HG03196 (cell line): ENCODE measurements around the gene C5orf22.
A peak's percentile ranks its signal among the peaks of the same experiment; 100 is the strongest.
"Not testable (repeated sequence)": the region's sequence is repeated elsewhere in the genome, so short reads cannot be mapped to it uniquely, and the experiment has no call there.

Experiments used
- ATAC-seq: cut with Tn5 transposase; IDR thresholded peaks from one replicate; pipeline ENCODE4 v1.9.1; 2021; ENCODE audit not compliant: unreplicated experiment

Gene C5orf22

GRCh38 chr5:31553863-31554262 lies 21.8 kb downstream of the C5orf22 start:
- no peak for ATAC-seq

GRCh38 chr5:31554552-31554951 lies 22.5 kb downstream of the C5orf22 start:
- ATAC-seq: no peak

- ATAC-seq: no peak
Observed at GRCh38 chr5:31556461-31556860, 24.4 kb downstream of the C5orf22 start.

- ATAC-seq: no peak
Observed at GRCh38 chr5:31559942-31560341, 27.8 kb downstream of the C5orf22 start.

- no peak for ATAC-seq
Observed at GRCh38 chr5:31561946-31562345, 29.8 kb downstream of the C5orf22 start.

DNA sequence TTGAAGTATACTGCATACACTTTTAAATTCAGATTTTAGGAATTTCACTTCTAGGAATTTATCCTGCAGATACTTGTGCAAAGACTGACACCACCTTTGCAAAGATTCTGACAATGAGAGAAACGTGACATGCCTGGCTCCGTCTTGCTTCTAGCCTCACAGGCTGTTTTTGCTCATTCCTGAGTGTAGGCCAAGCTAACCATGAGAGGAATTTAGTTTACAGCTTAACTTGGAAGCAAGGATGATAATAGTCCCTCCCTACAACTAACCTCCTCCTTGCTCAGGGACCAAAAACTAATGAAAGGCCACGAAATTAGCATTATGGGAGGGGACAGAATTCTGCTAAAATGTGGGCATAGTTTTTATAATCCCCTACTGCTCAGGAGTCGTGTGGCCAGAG lies 31.1 kb downstream of the C5orf22 start:
- no peak for ATAC-seq

GRCh38 chr5:31566362-31566761 lies 34.3 kb downstream of the C5orf22 start:
- not testable (repeated sequence) for ATAC-seq

DNA sequence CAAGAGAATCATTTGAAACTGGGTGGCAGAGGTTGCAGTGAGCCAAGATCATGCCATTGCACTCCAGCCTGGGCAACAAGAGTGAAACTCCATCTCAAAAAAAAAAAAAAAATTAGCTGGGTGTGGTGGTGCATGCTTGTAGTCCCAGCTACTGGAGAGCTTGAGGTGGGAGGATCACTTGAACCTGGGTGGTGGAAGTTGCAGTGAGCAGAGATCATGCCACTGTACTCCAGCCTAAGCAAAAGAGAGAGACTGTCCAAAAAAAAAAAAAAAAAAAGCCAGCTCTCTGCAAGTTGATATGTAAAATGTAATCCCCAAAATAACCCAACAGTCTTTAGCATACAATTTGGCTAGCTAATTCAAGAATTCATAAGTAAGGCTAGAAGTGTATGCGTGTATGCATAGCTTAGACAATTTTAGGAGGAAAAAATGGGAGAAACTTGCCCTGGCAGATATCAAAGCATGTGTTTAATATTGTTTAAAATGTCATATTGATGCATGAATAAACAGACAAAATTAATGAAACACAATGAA lies 36.3 kb downstream of the C5orf22 start:
- ATAC-seq: no peak

DNA sequence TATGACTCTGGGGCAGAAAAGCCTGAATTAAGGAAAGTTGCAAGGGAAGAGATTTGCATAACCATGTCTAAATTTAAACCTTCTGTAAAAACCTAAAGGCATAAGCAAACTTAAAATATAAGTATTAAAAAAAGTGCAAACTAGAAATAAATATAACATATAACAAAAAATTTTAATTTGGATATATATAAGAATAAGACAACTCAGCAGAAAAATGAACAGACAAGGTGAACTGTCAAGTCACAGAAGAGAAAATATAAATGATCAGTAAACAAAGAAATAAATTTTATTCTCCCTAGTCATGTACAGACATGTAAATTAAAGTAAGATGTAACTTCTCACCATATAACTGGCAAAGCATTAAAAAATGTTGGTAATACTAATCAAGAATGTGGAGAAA lies 37.0 kb downstream of the C5orf22 start:
- no peak for ATAC-seq

DNA sequence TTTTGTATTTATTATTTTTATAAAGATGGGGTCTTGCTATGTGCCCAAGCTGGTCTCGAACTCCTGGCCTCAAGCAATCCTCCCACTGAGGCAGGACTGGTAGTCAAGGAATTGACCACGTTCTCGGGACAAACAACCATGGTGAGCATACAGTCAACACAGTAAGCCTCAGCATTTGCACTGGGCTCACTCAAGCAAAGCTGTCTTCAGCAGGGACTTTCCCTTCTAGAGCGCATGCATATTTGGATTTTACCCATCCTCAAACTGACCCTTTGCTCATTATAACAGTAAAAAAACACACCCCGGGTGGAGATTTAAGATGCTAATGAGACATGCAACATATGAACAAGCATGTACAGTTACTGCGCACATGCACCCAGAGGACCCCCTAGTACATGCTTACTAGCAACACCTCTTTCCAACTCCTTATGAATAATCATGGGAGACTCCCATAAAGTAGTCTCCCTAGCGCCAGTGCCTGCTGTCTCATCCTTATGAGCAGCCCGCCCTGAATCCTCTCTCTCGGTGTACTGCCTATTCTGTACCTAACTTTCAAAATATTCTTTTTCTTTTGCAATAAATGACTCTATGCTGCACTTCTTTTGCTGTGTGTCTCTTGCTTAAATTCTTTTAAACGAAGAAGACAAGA lies 41.5 kb downstream of the C5orf22 start:
- peak; percentile 67 for ATAC-seq

- no peak for ATAC-seq
Observed at GRCh38 chr5:31574772-31575171, 42.7 kb downstream of the C5orf22 start.

DNA sequence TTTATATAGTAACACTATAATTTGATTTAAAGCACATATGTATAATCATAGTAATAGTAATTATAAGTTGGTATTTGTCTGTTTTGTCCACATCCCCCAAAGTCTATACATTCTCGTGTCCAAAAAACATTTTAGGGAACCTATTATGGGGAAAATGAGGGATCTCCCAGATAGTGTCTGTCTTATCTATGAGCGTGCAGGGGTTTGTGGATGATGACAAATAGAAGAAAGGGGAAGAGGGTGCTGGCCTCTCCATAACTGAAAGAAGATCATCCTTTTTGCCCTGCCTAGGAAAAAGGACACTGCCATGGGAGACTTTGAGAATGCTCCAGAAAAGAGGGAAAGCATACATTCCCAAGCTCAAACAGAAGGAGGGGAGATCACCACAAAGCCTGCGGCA lies 45.3 kb downstream of the C5orf22 start:
- no peak for ATAC-seq

- ATAC-seq: no peak
Observed at GRCh38 chr5:31579558-31579957, 47.5 kb downstream of the C5orf22 start.

DNA sequence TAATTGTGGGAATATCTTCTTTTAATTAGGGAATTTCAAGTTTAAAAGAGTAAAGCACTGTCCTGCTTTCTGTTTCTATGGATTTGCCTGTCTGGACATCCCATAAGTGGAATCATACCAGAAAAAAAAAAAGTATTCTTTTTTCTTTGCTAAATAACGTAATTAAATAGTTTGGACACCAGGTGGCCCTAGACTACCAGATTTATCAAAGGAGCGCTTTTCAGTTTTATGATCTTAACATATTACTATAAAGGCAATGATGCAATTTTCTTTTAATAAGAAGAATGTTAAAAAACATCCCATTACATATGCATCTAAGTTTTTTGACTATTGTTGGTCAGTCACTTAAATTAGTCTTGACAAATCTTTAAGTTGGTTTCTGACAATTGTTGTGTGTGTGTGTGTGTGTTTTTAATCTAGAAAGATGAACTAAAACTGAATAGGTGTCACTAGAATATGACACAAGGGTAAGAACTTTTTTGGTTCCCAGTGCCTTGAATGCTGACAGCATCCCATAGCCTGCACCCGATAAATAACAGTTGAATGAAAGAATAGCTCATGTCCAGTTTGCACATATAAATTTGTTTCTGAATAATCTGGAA lies 49.5 kb downstream of the C5orf22 start:
- no peak for ATAC-seq

DNA sequence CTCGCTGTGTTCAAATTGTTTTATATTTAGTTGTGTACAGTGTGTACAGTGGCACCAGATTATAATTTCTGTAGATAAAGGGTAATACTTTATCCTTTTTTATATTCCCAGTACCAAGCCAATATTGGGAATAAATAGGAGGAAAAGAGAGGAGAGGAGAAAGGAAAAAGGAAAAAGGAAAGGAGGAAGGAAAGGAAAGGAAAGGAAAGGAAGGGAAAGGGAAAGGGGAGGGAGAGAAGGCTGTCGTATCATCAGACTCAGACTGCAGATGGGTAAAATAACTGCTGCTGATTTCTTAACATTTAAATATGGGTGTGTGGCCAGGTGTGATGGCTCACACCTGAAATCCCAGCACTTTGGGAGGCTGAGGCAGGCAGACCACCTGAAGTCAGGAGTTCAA lies 51.0 kb downstream of the C5orf22 start:
- no peak for ATAC-seq

GRCh38 chr5:31585166-31585894 lies 53.2 kb downstream of the C5orf22 start:
- no peak for ATAC-seq

DNA sequence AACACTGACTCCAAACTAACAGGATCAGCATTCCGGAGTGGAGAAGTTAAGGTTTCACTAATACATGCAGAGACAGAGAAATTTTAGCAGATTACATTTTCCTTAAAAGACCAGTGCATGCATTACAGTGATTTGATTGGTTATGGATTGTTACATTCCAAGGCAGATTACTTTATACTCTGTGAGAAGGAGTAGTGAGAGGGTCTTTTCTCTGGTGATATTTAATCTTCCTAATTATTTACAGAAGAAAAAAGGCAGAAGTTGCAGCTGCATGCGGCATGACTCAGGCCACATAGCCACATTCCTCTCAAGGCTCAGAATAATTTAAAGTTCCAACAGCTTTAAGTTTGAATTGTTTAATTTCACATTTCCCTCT lies 53.8 kb downstream of the C5orf22 start:
- ATAC-seq: no peak

GRCh38 chr5:31587546-31587945 lies 55.4 kb downstream of the C5orf22 start:
- no peak for ATAC-seq

DNA sequence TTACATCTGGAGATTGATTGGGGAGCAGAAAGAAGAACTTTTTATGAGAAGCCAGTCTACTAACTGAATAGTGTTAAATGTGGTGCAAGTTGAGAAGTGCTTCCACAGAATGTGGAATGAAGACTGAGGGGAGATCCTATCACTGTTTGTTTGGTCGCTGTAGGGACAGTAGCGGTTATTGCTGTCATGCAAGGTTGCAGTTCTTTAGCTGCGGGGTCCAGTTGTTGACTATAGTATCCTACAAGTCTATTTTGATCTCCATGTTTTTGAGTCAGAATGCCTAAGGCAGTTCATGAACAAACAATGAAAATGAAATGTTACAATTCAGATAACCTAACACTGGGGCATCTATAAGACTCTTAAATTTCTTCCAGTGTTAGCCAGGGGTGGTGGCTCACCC lies 61.6 kb downstream of the C5orf22 start:
- ATAC-seq: no peak

GRCh38 chr5:31596354-31596753 lies 64.3 kb downstream of the C5orf22 start:
- no peak for ATAC-seq

DNA sequence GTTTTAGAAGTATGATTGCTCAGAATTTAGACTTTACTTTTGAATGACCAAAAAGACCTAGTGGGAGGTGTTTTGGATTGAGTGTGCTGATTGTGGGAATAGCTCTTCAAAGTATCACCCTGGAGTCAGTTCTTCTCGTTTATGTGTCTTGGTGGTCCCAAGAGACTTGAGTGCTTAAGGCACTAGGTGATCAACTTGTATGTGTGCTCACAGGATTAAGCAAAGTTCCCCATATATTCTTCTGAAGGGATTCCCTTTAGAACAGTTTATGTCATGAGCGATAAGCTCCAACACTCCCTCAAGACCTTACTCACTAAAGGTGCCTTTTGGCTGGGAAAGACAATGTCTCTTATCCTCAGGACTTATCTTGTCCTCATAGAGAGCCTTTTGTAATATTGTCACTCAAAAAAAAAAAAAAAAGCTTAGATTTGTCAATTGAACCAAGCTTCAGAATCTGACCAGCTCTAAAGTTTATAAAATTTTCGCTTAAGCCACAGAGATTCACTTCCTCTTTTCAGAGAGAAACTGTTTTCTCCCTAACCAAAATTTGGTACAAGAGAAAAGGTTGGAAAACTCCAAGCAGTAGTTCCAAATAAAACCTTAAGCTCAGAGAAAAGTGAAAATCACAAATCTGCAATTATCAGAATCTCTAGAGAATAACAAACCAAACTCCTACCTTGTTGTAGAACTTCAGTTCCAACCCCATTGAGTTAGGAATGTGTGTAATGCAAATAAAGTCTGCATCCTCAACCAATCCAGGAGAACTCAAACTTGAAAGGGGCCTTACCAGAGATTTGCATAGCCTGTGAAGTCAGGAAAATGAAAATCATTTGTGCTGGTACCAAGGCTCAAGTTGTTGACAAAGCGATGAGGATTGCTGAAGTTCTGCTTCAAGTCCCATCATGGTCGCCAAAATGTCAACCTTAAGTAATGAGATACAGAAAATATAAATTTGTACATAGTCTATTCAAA lies 66.8 kb downstream of the C5orf22 start:
- no peak for ATAC-seq
